ENCODE measurements around the gene ATP5PB.
A peak's percentile ranks its signal among the peaks of the same experiment; 100 is the strongest.

ATP5PB gene

GRCh38 chr1:111454859-111455641, 5.8 kb downstream of the ATP5PB start:
- no peak for TF ChIP-seq CTCF (IDR thresholded peaks at IDR 0.05; ENCODE audit: insufficient read depth, low read depth, low read length, missing control alignments)
- no peak overlapping the region for H3K4me3 ChIP-seq (ENCODE audit: low read depth, low read length)
- peak; percentile 61 for DNase-seq (ENCODE audit: low read depth)

- TF ChIP-seq CTCF (IDR thresholded peaks at IDR 0.05; ENCODE audit: insufficient read depth, low read depth, low read length, missing control alignments): no peak
- DNase-seq (ENCODE audit: low read depth): no peak
- no peak overlapping the region for H3K4me3 ChIP-seq (ENCODE audit: low read depth, low read length)
Observed at GRCh38 chr1:111455642-111456031, 6.4 kb downstream of the ATP5PB start.

GRCh38 chr1:111461765-111462164, 12.5 kb downstream of the ATP5PB start:
- DNase-seq (ENCODE audit: low read depth): no peak
- TF ChIP-seq CTCF (IDR thresholded peaks at IDR 0.05; ENCODE audit: insufficient read depth, low read depth, low read length, missing control alignments): no peak
- H3K4me3 ChIP-seq (ENCODE audit: low read depth, low read length): no peak overlapping the region

GRCh38 chr1:111462370-111463028, 13.2 kb downstream of the ATP5PB start:
- H3K4me3 ChIP-seq (ENCODE audit: low read depth, low read length): no peak overlapping the region
- DNase-seq (ENCODE audit: low read depth): no peak
- no peak for TF ChIP-seq CTCF (IDR thresholded peaks at IDR 0.05; ENCODE audit: insufficient read depth, low read depth, low read length, missing control alignments)

GRCh38 chr1:111463029-111463683, 13.9 kb downstream of the ATP5PB start:
- no peak for DNase-seq (ENCODE audit: low read depth)
- no peak overlapping the region for H3K4me3 ChIP-seq (ENCODE audit: low read depth, low read length)
- no peak for TF ChIP-seq CTCF (IDR thresholded peaks at IDR 0.05; ENCODE audit: insufficient read depth, low read depth, low read length, missing control alignments)

- DNase-seq (ENCODE audit: low read depth): no peak
- no peak for TF ChIP-seq CTCF (IDR thresholded peaks at IDR 0.05; ENCODE audit: insufficient read depth, low read depth, low read length, missing control alignments)
- no peak overlapping the region for H3K4me3 ChIP-seq (ENCODE audit: low read depth, low read length)
Observed at GRCh38 chr1:111465754-111466153, 16.5 kb downstream of the ATP5PB start.
